ENCODE measurements around the gene PTGER1.

GRCh38 chr19:14449321-14449720, 25.8 kb downstream of the PTGER1 start:
- TF ChIP-seq CHD2 (IDR thresholded peaks at IDR 0.05; ENCODE audit: low read depth, low read length) (no peak), YY1 (IDR thresholded peaks at IDR 0.05; ENCODE audit: borderline replicate concordance in 1 of 3, control insufficient read depth in 1 of 3, extremely low read depth in 1 of 3, insufficient read depth in 3 of 3, insufficient read length in 1 of 3, insufficient replicate concordance in 2 of 3, low read depth in 1 of 3, low read length in 2 of 3) (no peak), ZNF766 (CRISPR knock-in tag; conservative IDR thresholded peaks at IDR 0.05) (no peak), POLR2A (conservative IDR thresholded peaks at IDR 0.05) (no peak), CREBBP (IDR thresholded peaks at IDR 0.05; ENCODE audit: low read depth, low read length) (no peak), ZBTB8A (IDR thresholded peaks at IDR 0.05; ENCODE audit: partially characterized antibody) (no peak), MYC (IDR thresholded peaks at IDR 0.05; ENCODE audit: low read depth, low read length) (no peak), MYC (CRISPR knock-in tag; IDR thresholded peaks at IDR 0.05; ENCODE audit: borderline replicate concordance, low read depth) (no peak), PHF8 (IDR thresholded peaks at IDR 0.05; ENCODE audit: borderline replicate concordance, low read length) (no peak), ZNF507 (tag; conservative IDR thresholded peaks at IDR 0.05) (no peak), SNAPC5 (CRISPR knock-in tag; IDR thresholded peaks at IDR 0.05) (no peak), CHD1 (IDR thresholded peaks at IDR 0.05; ENCODE audit: low read length) (no peak), CTCF (IDR thresholded peaks at IDR 0.05 in 2 of 3, conservative IDR thresholded peaks at IDR 0.05 in 1 of 3; ENCODE audit: insufficient read depth in 2 of 3, low read depth in 1 of 3, low read length in 3 of 3) (no peak), SMARCE1 (IDR thresholded peaks at IDR 0.05) (no peak), CEBPB (tag; IDR thresholded peaks at IDR 0.05) (peak; percentile 33; the same call in 1 of the 2 replicates)
